H1 (cell line): ENCODE results near the gene OR6C4. TPM values are rescaled to one million over a fixed set of nuclear protein-coding genes. Genes with fewer than 3 reads are reported as not detected.

ENCODE experiments used
- CTCF ChIA-PET: fragments of 300-600 bp; sonication (Branson Sonifier 250); formaldehyde crosslinking; loops from one replicate; lab custom pipeline; 2021; ENCODE audit not compliant: partially characterized antibody; lab: Charles Lee
- POLR2A ChIA-PET: fragments of 300-600 bp; sonication (Branson Sonifier 250); formaldehyde crosslinking; loops from one replicate; lab custom pipeline; 2021; ENCODE audit warnings: inconsistent platforms; ENCODE audit not compliant: partially characterized antibody; lab: Charles Lee
- DNase-seq, 2 experiments: peaks; one replicate each; pipeline versions ENCODE4 v3.0.0 to v3.0.0-alpha.2; 2010 to 2022; ENCODE audit warnings: low spot score in 2 of 2, low read depth in 1 of 2, mixed read lengths in 1 of 2
- FAIRE-seq: peaks from 2 replicates; lab custom pipeline; 2011; peaks lifted over from hg19 to GRCh38; lab: Jason Lieb, UNC
- H2AFZ ChIP-seq: 2 replicates; pipeline ENCODE4 v1.8.1; 2012; ENCODE audit warnings: low read length, inconsistent platforms
- H2AK5ac ChIP-seq: 2 replicates; pipeline ENCODE4 v1.6.1; 2013; ENCODE audit warnings: low read depth, low read length
- H2BK120ac ChIP-seq: replicated peaks from 2 replicates; pipeline ENCODE3; 2013; ENCODE audit warnings: low read depth, low read length, inconsistent platforms
- H2BK12ac ChIP-seq: 2 replicates; pipeline ENCODE4 v1.6.1; 2013; ENCODE audit warnings: low read depth, low read length
- H2BK15ac ChIP-seq: 2 replicates; pipeline ENCODE4 v1.6.1; 2013; ENCODE audit warnings: low read length
- H2BK20ac ChIP-seq: 2 replicates; pipeline ENCODE4 v1.6.1; 2013; ENCODE audit warnings: low read length
- H2BK5ac ChIP-seq: 2 replicates; pipeline ENCODE4 v1.6.1; 2013; ENCODE audit warnings: low read depth, low read length
- H3K14ac ChIP-seq: 2 replicates; pipeline ENCODE4 v1.6.1; 2013; ENCODE audit warnings: inconsistent platforms; ENCODE audit not compliant: insufficient read length
- H3K18ac ChIP-seq: 2 replicates; pipeline ENCODE4 v1.6.1; 2013; ENCODE audit warnings: low read length; ENCODE audit errors: extremely low read depth
- H3K23ac ChIP-seq: 2 replicates; pipeline ENCODE4 v1.6.1; 2013; ENCODE audit warnings: inconsistent platforms; ENCODE audit not compliant: insufficient read length
- H3K23me2 ChIP-seq: 2 replicates; pipeline ENCODE4 v1.6.1; 2013; ENCODE audit warnings: low read depth, low read length
- H3K27ac ChIP-seq: 2 replicates; pipeline ENCODE4 v1.6.1; 2011; ENCODE audit warnings: low read depth, low read length, inconsistent platforms
- H3K27me3 ChIP-seq, 4 experiments: replicated peaks in 1 of 4; 1 replicate in 1 of 4; 2 replicates in 3 of 4; pipeline versions ENCODE4 v1.6.1 to v1.8.1; 2011 to 2013; ENCODE audit warnings: low read length in 3 of 4, mild to moderate bottlenecking in 3 of 4, inconsistent platforms in 2 of 4, mixed read lengths in 2 of 4, moderate library complexity in 1 of 4; ENCODE audit not compliant: control insufficient read depth in 3 of 4, insufficient read depth in 3 of 4; ENCODE audit errors: extremely low read depth in 1 of 4
- H3K36me3 ChIP-seq, 4 experiments: 2 replicates each; pipeline versions ENCODE4 v1.6.1 to v1.8.1; 2011 to 2013; ENCODE audit warnings: mild to moderate bottlenecking in 4 of 4, low read length in 3 of 4, moderate library complexity in 2 of 4, control low read depth in 1 of 4, inconsistent platforms in 1 of 4; ENCODE audit not compliant: insufficient read depth in 4 of 4, control insufficient read depth in 2 of 4
- H3K4ac ChIP-seq: replicated peaks from 2 replicates; pipeline ENCODE3; 2013; ENCODE audit warnings: low read length, low read depth, mixed read lengths, inconsistent platforms; ENCODE audit not compliant: insufficient read length
- H3K4me1 ChIP-seq, 4 experiments: replicated peaks in 1 of 4; 1 replicate in 1 of 4; 2 replicates in 3 of 4; pipeline versions ENCODE4 v1.6.1 to v1.8.1; 2011 to 2013; ENCODE audit warnings: low read length in 3 of 4, inconsistent platforms in 2 of 4, mixed read lengths in 1 of 4; ENCODE audit not compliant: insufficient read depth in 4 of 4, control insufficient read depth in 3 of 4
- H3K4me2 ChIP-seq, 2 experiments: 2 replicates each; pipeline versions ENCODE4 v1.6.1 to v1.8.1; 2011 to 2013; ENCODE audit warnings: low read depth in 2 of 2, low read length in 2 of 2, control low read depth in 1 of 2, inconsistent platforms in 1 of 2, mild to moderate bottlenecking in 1 of 2; ENCODE audit not compliant: insufficient read depth in 1 of 2
- H3K4me3 ChIP-seq, 4 experiments: fragments of 200-600, 300-600 bp in 1 of 4; sonication (generic), shearing (Covaris generic), sonication (Bioruptor Twin) in 1 of 4; 2 replicates each; pipeline versions ENCODE4 v1.5.1 to v1.8.1; 2011 to 2016; ENCODE audit warnings: low read length in 4 of 4, low read depth in 3 of 4, control low read depth in 2 of 4, inconsistent platforms in 2 of 4, mild to moderate bottlenecking in 2 of 4, mixed read lengths in 1 of 4, moderate library complexity in 1 of 4; ENCODE audit not compliant: insufficient read depth in 2 of 4; ENCODE audit errors: extremely low read depth in 1 of 4
- H3K56ac ChIP-seq: replicated peaks from 2 replicates; pipeline ENCODE3; 2013; ENCODE audit warnings: low read depth, mild to moderate bottlenecking, mixed read lengths, low read length, inconsistent platforms; ENCODE audit not compliant: insufficient read length
- H3K79me1 ChIP-seq: 2 replicates; pipeline ENCODE4 v1.6.1; 2013; ENCODE audit warnings: low read depth, low read length, control low read depth
- H3K79me2 ChIP-seq, 2 experiments: 2 replicates each; pipeline versions ENCODE4 v1.6.1 to v1.8.1; 2012 to 2013; ENCODE audit warnings: low read length in 2 of 2, mild to moderate bottlenecking in 2 of 2, inconsistent platforms in 1 of 2; ENCODE audit not compliant: insufficient read depth in 2 of 2, control insufficient read depth in 1 of 2
- H3K9ac ChIP-seq, 4 experiments: replicated peaks in 1 of 4; 1 replicate in 1 of 4; 2 replicates in 3 of 4; pipeline versions ENCODE4 v1.6.1 to v1.8.1; 2011 to 2013; ENCODE audit warnings: low read depth in 3 of 4, low read length in 3 of 4, control low read depth in 2 of 4, mild to moderate bottlenecking in 2 of 4, moderate library complexity in 2 of 4, inconsistent platforms in 1 of 4; ENCODE audit errors: extremely low read depth in 1 of 4
- H3K9me3 ChIP-seq, 2 experiments: 2 replicates each; pipeline versions ENCODE4 v1.6.1 to v1.8.1; 2012 to 2013; ENCODE audit warnings: mild to moderate bottlenecking in 2 of 2, moderate library complexity in 2 of 2, control low read depth in 1 of 2, inconsistent platforms in 1 of 2, low read depth in 1 of 2, low read length in 1 of 2, mixed read lengths in 1 of 2; ENCODE audit not compliant: insufficient read depth in 2 of 2
- H4K20me1 ChIP-seq, 2 experiments: replicated peaks in 1 of 2; 2 replicates each; pipeline versions ENCODE3 to v1.8.1; 2011 to 2013; ENCODE audit warnings: inconsistent platforms in 2 of 2, low read length in 2 of 2, mild to moderate bottlenecking in 1 of 2; ENCODE audit not compliant: insufficient read depth in 2 of 2, control insufficient read depth in 1 of 2
- H4K5ac ChIP-seq: 2 replicates; pipeline ENCODE4 v1.6.1; 2013; ENCODE audit warnings: low read length, low read depth, mixed read lengths, inconsistent platforms; ENCODE audit not compliant: insufficient read length
- H4K8ac ChIP-seq: 2 replicates; pipeline ENCODE4 v1.8.0; 2013; ENCODE audit warnings: mild to moderate bottlenecking, moderate library complexity, low read length, inconsistent platforms; ENCODE audit not compliant: insufficient read depth; ENCODE audit errors: extremely low read depth
- H4K91ac ChIP-seq: replicated peaks from 2 replicates; pipeline ENCODE3; 2013; ENCODE audit warnings: low read length, mixed read lengths, inconsistent platforms; ENCODE audit not compliant: insufficient read length
- HDAC6 ChIP-seq: IDR thresholded peaks from one replicate; pipeline ENCODE4 v1.7.1; 2012; ENCODE audit warnings: low read depth, mild to moderate bottlenecking, inconsistent platforms, low read length, moderate library complexity
- RBBP5 ChIP-seq: IDR thresholded peaks from 2 replicates; pipeline ENCODE4 v1.7.1; 2012; ENCODE audit warnings: low read depth, mild to moderate bottlenecking, inconsistent platforms, low read length, moderate library complexity, borderline replicate concordance
- TEAD4 ChIP-seq: IDR thresholded peaks from 2 replicates; pipeline ENCODE4 v1.6.1; 2012; ENCODE audit warnings: low read depth, low read length, inconsistent platforms, mixed read lengths
- polyA plus RNA-seq, 7 experiments: library from polyadenylated mRNA; depleted of rRNA in 3 of 7; stranded (reverse) in 5 of 7; unstranded in 2 of 7; fragments of >200 nt in 5 of 7; fragments of 200-250 nt in 2 of 7; gene quantifications; 1 replicate in 5 of 7; 2 replicates in 1 of 7; 4 replicates in 1 of 7; pipeline versions ENCODE4 v1.2.1 to v1.2.3, GENCODE V29; 2011 to 2013; ENCODE audit warnings: missing spikeins in 2 of 7, mixed read lengths in 2 of 7
- total RNA-seq: library from RNA; stranded (reverse); fragmentation: NEBNext Ultra II Directional; extraction: Animal tissue kit (Norgen Biotek cat#: 25700); gene quantifications from 2 replicates; pipeline ENCODE4 v1.2.1, GENCODE V29; 2021

Gene OR6C4
- total and polyA plus RNA-seq, 2 of the 8 experiments (the other 6 are each of a cell fraction or from before 2014, with no cell fraction given): not detected

DNA sequence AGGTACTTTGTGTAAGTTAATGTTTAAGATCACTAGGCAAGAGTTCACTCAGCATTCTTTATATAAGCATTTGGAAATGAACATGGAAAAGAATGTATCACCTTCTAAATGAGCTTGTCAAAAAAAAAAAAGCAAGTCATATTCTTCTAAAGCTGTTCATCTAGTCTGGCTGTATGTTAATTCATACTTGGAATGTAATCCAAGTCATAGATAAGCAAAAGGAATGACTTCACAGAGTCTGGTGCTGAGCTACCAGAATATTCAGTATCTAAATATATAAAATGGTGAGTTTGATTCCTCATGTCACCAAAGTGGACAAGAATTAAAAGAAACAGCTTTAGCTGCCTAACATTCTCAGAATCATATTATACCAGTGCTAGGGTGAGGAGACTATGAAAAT lies 4.9 kb downstream of the OR6C4 start:
- no peak overlapping the region for H3K14ac ChIP-seq
- H4K91ac ChIP-seq: no peak overlapping the region
- no peak for FAIRE-seq
- H3K27ac ChIP-seq: no peak overlapping the region
- no peak overlapping the region for H3K18ac ChIP-seq
- H3K4me2 ChIP-seq: no peak overlapping the region
- H3K4me1 ChIP-seq: no peaks in the 10 kb centered on the region
- no peak overlapping the region for H2BK120ac ChIP-seq
- ChIA-PET POLR2A (no interaction called here), CTCF (interaction anchor here (0.6 to 1.7 kb wide), 2 partner anchors 64 to 101 kb away, joined by 3 to 4 read pairs; no protein-coding TSS in a partner anchor)
- H3K4ac ChIP-seq: no peak overlapping the region
- H3K9me3 ChIP-seq: peaks cover 7 to 10% of the 10 kb centered on the region in 2 experiments; a peak in 3 of 4 replicates
- no peak overlapping the region for H2BK15ac ChIP-seq
- no peak overlapping the region for H2AFZ ChIP-seq
- H4K20me1 ChIP-seq: no peaks in the 10 kb centered on the region
- H2BK5ac ChIP-seq: no peak overlapping the region
- H4K5ac ChIP-seq: no peak overlapping the region
- H2BK20ac ChIP-seq: no peak overlapping the region
- H3K36me3 ChIP-seq: no peaks in the 10 kb centered on the region
- H3K79me2 ChIP-seq: no peaks in the 10 kb centered on the region
- H4K8ac ChIP-seq: no peak overlapping the region
- no peak for DNase-seq
- no peak overlapping the region for H2AK5ac ChIP-seq
- H2BK12ac ChIP-seq: no peak overlapping the region
- no peak overlapping the region for H3K4me3 ChIP-seq
- H3K27me3 ChIP-seq: no peaks in the 10 kb centered on the region
- no peak overlapping the region for H3K9ac ChIP-seq
- H3K23me2 ChIP-seq: no peaks in the 10 kb centered on the region
- H3K79me1 ChIP-seq: no peaks in the 10 kb centered on the region
- no peak overlapping the region for H3K56ac ChIP-seq
- H3K23ac ChIP-seq: no peak overlapping the region
- no peak for TF ChIP-seq HDAC6
- no peak for TF ChIP-seq RBBP5
- TF ChIP-seq TEAD4: no peak
